Heart left ventricle (tissue), 16 donors: ENCODE results near the gene TIGIT. TPM values are rescaled to one million over a fixed set of nuclear protein-coding genes. Genes with fewer than 3 reads are reported as not detected.

Source experiments
- ATAC-seq, 4 donors: fragments of 200-7000 bp; cut with Tn5 transposase; one replicate each; pipeline ENCODE4 v1.9.1; 2020 to 2022; ENCODE audit warnings: moderate library complexity in 4 of 4, mild to moderate bottlenecking in 3 of 4, moderate number of reproducible peaks in 1 of 4
- DNase-seq, 5 donors: peaks; one replicate each; pipeline ENCODE4 v3.0.0-alpha.2; 2020
- H3K27ac ChIP-seq, 12 donors: fragments of 200-600 bp; sonication (generic) in 4 of 12; one replicate each; pipeline versions ENCODE4 v1.5.0 to v1.8.0; 2016 to 2022; ENCODE audit warnings: mild to moderate bottlenecking in 2 of 12
- H3K27me3 ChIP-seq, 9 donors: fragments of 200-600 bp; sonication (generic) in 2 of 9; one replicate each; pipeline versions ENCODE4 v1.5.1 to v1.8.0; 2016 to 2022; ENCODE audit warnings: mild to moderate bottlenecking in 3 of 9
- H3K36me3 ChIP-seq, 9 donors: fragments of 200-600 bp; sonication (generic) in 2 of 9; one replicate each; pipeline versions ENCODE4 v1.5.0 to v1.8.0; 2018 to 2022; ENCODE audit warnings: mild to moderate bottlenecking in 2 of 9
- H3K4me1 ChIP-seq, 12 donors: fragments of 200-600 bp; sonication (generic) in 4 of 12; one replicate each; pipeline versions ENCODE4 v1.5.0 to v1.8.0; 2016 to 2022; ENCODE audit warnings: mild to moderate bottlenecking in 3 of 12
- H3K4me3 ChIP-seq, 12 donors: fragments of 200-600 bp; sonication (generic) in 4 of 12; one replicate each; pipeline versions ENCODE4 v1.5.0 to v1.8.0; 2017 to 2022; ENCODE audit warnings: mild to moderate bottlenecking in 9 of 12, moderate library complexity in 4 of 12
- H3K9me3 ChIP-seq, 12 donors: fragments of 200-600 bp; sonication (generic) in 4 of 12; one replicate each; pipeline versions ENCODE4 v1.5.0 to v1.8.0; 2016 to 2022; ENCODE audit warnings: mild to moderate bottlenecking in 1 of 12
- POLR2A ChIP-seq, 2 donors: fragments of 450-650 bp; IDR thresholded peaks; one replicate each; pipeline ENCODE4 v1.6.1; 2017; ENCODE audit warnings: antibody characterized with exemption in 2 of 2, mild to moderate bottlenecking in 2 of 2, moderate library complexity in 2 of 2
- WGBS, 4 donors: extraction: QIAGEN DNeasy Blood & Tissue Kit in 2 of 4; methylation state at CpG; one replicate each; pipeline versions ENCODE4 v1.1.5 to v1.1.7; 2013 to 2018; 5-methylcytosine and 5-hydroxymethylcytosine counted together
- intact Hi-C, 10 donors: fragments of 100-400 bp; cut with DNase I; formaldehyde crosslinking; loops; one replicate each; pipeline versions ENCODE4 v1.11.1 to v1.14.2; 2022
- polyA plus RNA-seq, 2 donors: library from polyadenylated mRNA; stranded (reverse); fragments of 200-250 nt; gene quantifications; one replicate each; pipeline ENCODE4 v1.2.3, GENCODE V29; 2013
- total RNA-seq, 9 donors: library from RNA; depleted of rRNA in 2 of 9; stranded (reverse); fragments of >200 nt in 2 of 9; fragmentation: NEBNext Ultra II Directional in 3 of 9; extraction: Animal tissue kit (Norgen Biotek cat#: 25700) in 3 of 9; gene quantifications; one replicate each; pipeline versions ENCODE4 v1.1.0 to v1.2.4, GENCODE V29; 2016 to 2023
- TF ChIP-seq, protein P1 (sequence below), 12 donors: fragments of 200-600 bp; sonication (generic) in 4 of 12; IDR thresholded peaks; one replicate each; pipeline versions ENCODE4 v1.5.0 to v1.8.0; 2018 to 2022; ENCODE audit warnings: antibody characterized with exemption in 12 of 12, mild to moderate bottlenecking in 5 of 12
- donor health status: ischemic (EF 13 %, LVEDD 7.1; RV severe dilation, severe dysfunction).
- donor health status: healthy with polysubstance abuse.
- donor health status: DM: no; HTN: yes; CAD: no.
- donor health status: DM: no; HTN: no; CAD: no.
- donor health status: ischemic (EF 25% LVEDD 6.9; RV normal size, moderate dysfunction).
- donor health status: ischemic (EF 25% LVEDD 5.7; RV mildly dilated, moderate dysfunction).
- donor health status: healthy.
- donor health status: DM: yes; HTN: yes; CAD: no.
- donor health status: ischemic (EF 35%, LVEDD 5.7; RV mildly dilated, moderate dysfunction).
- donor health status: nonischemic (EF 11% LVEDD 7.7; RV severe dilation, severe dysfunction).
- donor health status: DM: yes; HTN: yes; CAD: no.
- donor health status: PGD.
- donor health status: ischemic (EF 29% LVEDD 5.4; RV normal size, mild dysfunction).
- donor health status: nonischemic (EF 23%, LVEDD 6.1; RV moderate dilation, normal function).

TIGIT gene
- total and polyA plus RNA-seq, 11 donors: 0.04 to 3.8 (median 0.44) TPM; not detected in 7

DNA sequence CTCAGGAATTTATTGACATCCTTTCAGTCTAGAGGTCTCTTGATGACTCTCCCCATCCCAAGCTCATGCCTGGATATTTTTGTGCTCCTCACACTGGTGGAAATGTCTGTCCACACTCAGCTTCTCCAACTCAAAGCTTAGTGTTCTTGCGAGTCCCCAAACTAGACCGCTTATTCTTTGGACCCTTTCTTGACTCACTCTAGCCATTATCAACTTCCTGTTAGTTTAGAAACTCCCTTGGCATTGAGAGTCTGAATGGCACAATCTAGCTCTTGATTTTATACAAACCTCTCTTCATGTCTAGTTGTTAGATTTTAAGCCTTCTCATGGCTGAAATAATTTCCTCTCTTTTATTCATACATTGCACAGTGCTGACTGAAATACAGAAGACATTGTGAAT is 19.6 kb downstream of the TIGIT start:
- H3K27me3 ChIP-seq: no peaks in the 10 kb centered on the region
- H3K9me3 ChIP-seq: no peaks in the 10 kb centered on the region
- peaks cover 0 to 21% (median 0%) of the 10 kb centered on the region in 9 donors for H3K36me3 ChIP-seq
- no peak overlapping the region for H3K4me3 ChIP-seq
- no peaks in the 10 kb centered on the region for H3K4me1 ChIP-seq
- DNase-seq: no peak
- no peak for ATAC-seq
- TF ChIP-seq, protein P1, sequence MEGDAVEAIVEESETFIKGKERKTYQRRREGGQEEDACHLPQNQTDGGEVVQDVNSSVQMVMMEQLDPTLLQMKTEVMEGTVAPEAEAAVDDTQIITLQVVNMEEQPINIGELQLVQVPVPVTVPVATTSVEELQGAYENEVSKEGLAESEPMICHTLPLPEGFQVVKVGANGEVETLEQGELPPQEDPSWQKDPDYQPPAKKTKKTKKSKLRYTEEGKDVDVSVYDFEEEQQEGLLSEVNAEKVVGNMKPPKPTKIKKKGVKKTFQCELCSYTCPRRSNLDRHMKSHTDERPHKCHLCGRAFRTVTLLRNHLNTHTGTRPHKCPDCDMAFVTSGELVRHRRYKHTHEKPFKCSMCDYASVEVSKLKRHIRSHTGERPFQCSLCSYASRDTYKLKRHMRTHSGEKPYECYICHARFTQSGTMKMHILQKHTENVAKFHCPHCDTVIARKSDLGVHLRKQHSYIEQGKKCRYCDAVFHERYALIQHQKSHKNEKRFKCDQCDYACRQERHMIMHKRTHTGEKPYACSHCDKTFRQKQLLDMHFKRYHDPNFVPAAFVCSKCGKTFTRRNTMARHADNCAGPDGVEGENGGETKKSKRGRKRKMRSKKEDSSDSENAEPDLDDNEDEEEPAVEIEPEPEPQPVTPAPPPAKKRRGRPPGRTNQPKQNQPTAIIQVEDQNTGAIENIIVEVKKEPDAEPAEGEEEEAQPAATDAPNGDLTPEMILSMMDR (IDR thresholded peaks at IDR 0.05): no peak
- TF ChIP-seq POLR2A (IDR thresholded peaks at IDR 0.05): no peak
- intact Hi-C loops: no loop called here
- peak overlapping the region in 1 of 12 donors; percentile 9 for H3K27ac ChIP-seq
- WGBS, 4 donors: 89 to 95% (median 92%) methylated on average over 2 of the region's 2 CpGs

DNA sequence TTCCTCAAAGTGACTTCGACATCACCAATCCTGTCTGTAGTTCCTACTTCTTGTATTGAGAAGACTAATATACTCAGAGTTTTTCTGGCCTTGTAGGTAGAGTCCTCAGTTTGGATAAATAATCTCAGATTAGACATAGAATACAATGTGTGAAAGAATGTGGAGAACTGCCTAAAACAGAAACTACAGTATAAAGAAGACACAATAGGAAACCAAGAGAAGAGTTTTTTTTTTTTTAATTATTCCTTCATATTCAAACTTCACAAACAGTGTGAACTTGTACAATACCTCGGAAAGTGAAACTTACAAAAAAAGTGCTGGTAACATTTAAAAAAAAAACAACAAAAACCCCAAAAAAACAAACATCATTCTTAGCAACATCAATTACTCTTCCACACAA is 20.5 kb downstream of the TIGIT start:
- TF ChIP-seq POLR2A (IDR thresholded peaks at IDR 0.05): no peak
- TF ChIP-seq, protein P1 (IDR thresholded peaks at IDR 0.05): no peak
- H3K4me3 ChIP-seq: no peak overlapping the region
- WGBS, 4 donors: 91 to 97% (median 95%) methylated on average over 2 of the region's 2 CpGs
- H3K4me1 ChIP-seq: no peaks in the 10 kb centered on the region
- ATAC-seq (no peak), DNase-seq (no peak)
- H3K36me3 ChIP-seq: peaks cover 0 to 21% (median 0%) of the 10 kb centered on the region in 9 donors
- H3K9me3 ChIP-seq: no peaks in the 10 kb centered on the region
- H3K27me3 ChIP-seq: no peaks in the 10 kb centered on the region
- H3K27ac ChIP-seq: no peak overlapping the region
- intact Hi-C loops: no loop called here

DNA sequence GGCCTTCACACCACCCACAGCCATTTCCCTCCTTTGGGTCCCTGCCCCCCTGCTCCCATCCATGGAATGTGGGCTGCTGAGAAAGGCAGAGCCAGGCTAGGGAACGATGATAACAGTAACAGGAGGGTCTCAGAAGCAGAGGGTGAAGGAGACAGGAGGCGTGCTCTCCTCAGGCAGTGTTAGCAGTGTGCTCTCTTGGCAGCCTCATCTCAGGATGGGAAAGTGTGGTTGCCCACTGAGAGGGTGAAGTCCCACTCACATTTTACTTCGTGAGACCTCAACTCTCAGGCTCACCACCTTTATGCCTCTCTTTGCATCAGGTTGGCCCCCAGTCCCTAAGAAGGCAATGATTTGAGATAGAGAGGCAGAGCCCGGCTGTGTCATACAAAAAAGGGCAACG is 24.5 kb downstream of the TIGIT start:
- TF ChIP-seq, protein P1 (IDR thresholded peaks at IDR 0.05): no peak
- TF ChIP-seq POLR2A (IDR thresholded peaks at IDR 0.05): no peak
- Histone ChIP-seq H3K4me1 (peaks cover 0 to 10% (median 0%) of the 10 kb centered on the region in 12 donors), H3K27ac (no peak overlapping the region), H3K36me3 (peaks cover 0 to 21% (median 0%) of the 10 kb centered on the region in 9 donors), H3K27me3 (no peaks in the 10 kb centered on the region), H3K9me3 (no peaks in the 10 kb centered on the region), H3K4me3 (no peak overlapping the region)
- no peak for DNase-seq
- ATAC-seq: no peak
- intact Hi-C loops: no loop called here
- WGBS, 4 donors: 88 to 92% (median 88%) methylated on average over 5 of the region's 5 CpGs

- peaks cover 0 to 21% (median 0%) of the 10 kb centered on the region in 9 donors for H3K36me3 ChIP-seq
- H3K27me3 ChIP-seq: no peaks in the 10 kb centered on the region
- ATAC-seq (no peak), DNase-seq (no peak)
- H3K4me3 ChIP-seq: no peak overlapping the region
- TF ChIP-seq, protein P1 (IDR thresholded peaks at IDR 0.05): no peak
- TF ChIP-seq POLR2A (IDR thresholded peaks at IDR 0.05): no peak
- H3K27ac ChIP-seq: no peak overlapping the region
- H3K9me3 ChIP-seq: no peaks in the 10 kb centered on the region
- H3K4me1 ChIP-seq: peaks cover 0 to 10% (median 0%) of the 10 kb centered on the region in 12 donors
- WGBS, 4 donors: 81 to 91% (median 86%) methylated on average over 4 of the region's 4 CpGs
- intact Hi-C loops: no loop called here
These were observed 25.6 kb downstream of the TIGIT start for GRCh38 chr3:114319453-114319852.
